K562 (cell line): ENCODE measurements around the gene CGNL1. TPM values are rescaled to one million over a fixed set of nuclear protein-coding genes. Genes with fewer than 3 reads are reported as not detected.

Experiments
- ATAC-seq: fragments of 200-7000 bp; cut with Tn5 transposase; 3 replicates; pipeline ENCODE4 v1.9.1; 2020; ENCODE audit warnings: moderate library complexity
- BruUV-seq: library from RNA; stranded (reverse); fragments of 400-500 nt; replicated peaks from 2 replicates; lab custom pipeline; 2021; lab: Mats Ljungman, UMichigan
- CTCF ChIA-PET: fragments of 300-600 bp; formaldehyde crosslinking; extraction: SDS; loops from one replicate; lab custom pipeline; 2021; ENCODE audit warnings: low intra/inter-chr PET ratio; lab: Yijun Ruan, JAX
- POLR2A ChIA-PET: fragments of 300-600, 350-650 bp; sonication (Branson Sonifier 250); formaldehyde crosslinking; extraction: SDS; loops from one replicate; lab custom pipeline; 2021; ENCODE audit warnings: antibody characterized with exemption, inconsistent platforms; lab: Yijun Ruan, JAX
- DNase-seq, 4 experiments: peaks; one replicate each; pipeline versions ENCODE4 v3.0.0 to v3.0.0-alpha.2; 2011 to 2018; ENCODE audit warnings: low spot score in 3 of 4, mixed read lengths in 3 of 4; ENCODE audit errors: extremely low read depth in 1 of 4
- FAIRE-seq: peaks from 2 replicates; lab custom pipeline; 2011; peaks lifted over from hg19 to GRCh38; lab: Jason Lieb, UNC
- H2AFZ ChIP-seq: 2 replicates; pipeline ENCODE4 v1.6.0; 2011; ENCODE audit warnings: low read depth, low read length, control low read depth, inconsistent platforms
- H3K27ac ChIP-seq: fragments of 200-600 bp; 3 replicates; pipeline ENCODE4 v1.8.0; 2011; ENCODE audit warnings: low read depth, mild to moderate bottlenecking, control low read depth, inconsistent platforms, low read length, moderate library complexity, mixed read lengths; ENCODE audit errors: extremely low read depth
- H3K27me3 ChIP-seq, 2 experiments: fragments of 300-600 bp in 1 of 2; 2 replicates in 1 of 2; 3 replicates in 1 of 2; pipeline versions ENCODE4 v1.6.0 to v1.8.0; 2011; ENCODE audit warnings: inconsistent platforms in 2 of 2, low read length in 2 of 2, mild to moderate bottlenecking in 1 of 2, mixed read lengths in 1 of 2, moderate library complexity in 1 of 2; ENCODE audit not compliant: control insufficient read depth in 2 of 2, insufficient read depth in 2 of 2
- H3K36me3 ChIP-seq: fragments of 300-600 bp; 3 replicates; pipeline ENCODE4 v1.8.0; 2011; ENCODE audit warnings: mild to moderate bottlenecking, low read length, inconsistent platforms; ENCODE audit not compliant: control insufficient read depth, insufficient read depth
- H3K4me1 ChIP-seq, 2 experiments: fragments of 200-600 bp in 1 of 2; replicated peaks in 1 of 2; 2 replicates in 1 of 2; 3 replicates in 1 of 2; pipeline versions ENCODE4 v1.5.1 to v1.8.0; 2011; ENCODE audit warnings: inconsistent platforms in 2 of 2, low read length in 2 of 2, mild to moderate bottlenecking in 1 of 2, mixed read lengths in 1 of 2, moderate library complexity in 1 of 2; ENCODE audit not compliant: control insufficient read depth in 2 of 2, insufficient read depth in 2 of 2
- H3K4me2 ChIP-seq: 2 replicates; pipeline ENCODE4 v1.6.1; 2011; ENCODE audit warnings: low read length, control low read depth, inconsistent platforms, mixed read lengths; ENCODE audit not compliant: insufficient read depth
- H3K4me3 ChIP-seq: fragments of 200-600 bp; sonication (generic), shearing (Covaris generic); 2 replicates; pipeline ENCODE4 v1.5.1; 2016; ENCODE audit warnings: control low read depth, inconsistent platforms
- H3K79me2 ChIP-seq: fragments of 200-600 bp; 3 replicates; pipeline ENCODE4 v1.8.0; 2011; ENCODE audit warnings: low read length, inconsistent platforms; ENCODE audit not compliant: control insufficient read depth, insufficient read depth
- H3K9ac ChIP-seq, 2 experiments: 2 replicates each; pipeline versions ENCODE4 v1.6.0 to v1.6.1; 2011; ENCODE audit warnings: low read depth in 2 of 2, low read length in 2 of 2, control low read depth in 1 of 2, inconsistent platforms in 1 of 2, mild to moderate bottlenecking in 1 of 2, mixed read lengths in 1 of 2; ENCODE audit not compliant: insufficient read depth in 1 of 2
- H3K9me1 ChIP-seq: one replicate; pipeline ENCODE4 v1.6.0; 2011; ENCODE audit warnings: inconsistent platforms, mild to moderate bottlenecking, low read length, moderate library complexity; ENCODE audit not compliant: control insufficient read depth, insufficient read depth
- H3K9me3 ChIP-seq: replicated peaks from 2 replicates; pipeline ENCODE4 v1.5.1; 2011; ENCODE audit warnings: low read depth, low read length, inconsistent platforms; ENCODE audit not compliant: control insufficient read depth, insufficient read depth
- H4K20me1 ChIP-seq: replicated peaks from 2 replicates; pipeline ENCODE4 v1.6.1; 2011; ENCODE audit warnings: low read length, inconsistent platforms, mixed read lengths; ENCODE audit not compliant: control insufficient read depth, insufficient read depth
- ATF3 ChIP-seq, 2 experiments: fragments of 450-650 bp in 1 of 2; sonication (generic) in 1 of 2; formaldehyde crosslinking in 1 of 2; IDR thresholded peaks in 1 of 2; conservative IDR thresholded peaks in 1 of 2; 2 replicates each; pipeline versions ENCODE4 v1.6.1 to v1.8.1; 2016 to 2023; ENCODE audit warnings: mild to moderate bottlenecking in 2 of 2, moderate library complexity in 2 of 2, inconsistent platforms in 1 of 2, missing genetic modification reagents in 1 of 2
- ATF7 ChIP-seq: fragments of 450-650 bp; IDR thresholded peaks from 2 replicates; pipeline ENCODE4 v1.7.1; 2014; ENCODE audit warnings: mild to moderate bottlenecking, moderate library complexity
- CREM ChIP-seq: IDR thresholded peaks from 2 replicates; pipeline ENCODE4 v1.6.1; 2014; ENCODE audit warnings: antibody characterized with exemption, low read depth
- HBP1 ChIP-seq: fragments of 450-650 bp; formaldehyde crosslinking; IDR thresholded peaks from 2 replicates; pipeline ENCODE4 v1.4.0; 2022; ENCODE audit warnings: missing genetic modification characterization
- TSHZ1 ChIP-seq: fragments of 250-450 bp; sonication (Bioruptor Pico); IDR thresholded peaks from 2 replicates; pipeline ENCODE4 v1.4.0; 2020; ENCODE audit warnings: mild to moderate bottlenecking, moderate library complexity
- WGBS: fragments of 100-300 bp; shearing (Covaris generic); methylation state at CpG from one replicate; pipeline ENCODE4 v1.1.6; 2016; ENCODE audit warnings: low coverage, mixed read lengths; ENCODE audit not compliant: insufficient coverage; ENCODE audit errors: missing lambda C conversion rate; 5-methylcytosine and 5-hydroxymethylcytosine counted together
- in situ Hi-C: fragments of 300-500 bp; cut with MboI; formaldehyde crosslinking; loops from 4 replicates; pipeline ENCODE4 v1.15.0; 2018; ENCODE audit warnings: inconsistent platforms, mixed read lengths
- intact Hi-C: fragments of 100-400 bp; cut with micrococcal nuclease; formaldehyde crosslinking; loops from 2 replicates; pipeline ENCODE4 v1.14.2; 2022
- polyA plus RNA-seq, 8 experiments: library from polyadenylated mRNA; depleted of rRNA in 4 of 8; stranded (reverse) in 5 of 8; unstranded in 3 of 8; fragments of >200 nt; fragmentation: Nextera tagmentation in 2 of 8; fragmentation: Illumina TruSeq in 1 of 8; extraction: Ambion mirVana in 2 of 8; extraction: Trizol in 1 of 8; gene quantifications; 2 replicates each; pipeline versions ENCODE4 v1.2.1 to v1.2.3, GENCODE V29; 2011 to 2014; ENCODE audit warnings: inconsistent platforms in 1 of 8, missing spikeins in 1 of 8
- total RNA-seq, 7 experiments: library from RNA; depleted of rRNA in 6 of 7; stranded (reverse); fragments of >200 nt in 6 of 7; fragmentation: Illumina TruSeq in 2 of 7; extraction: Trizol in 2 of 7; gene quantifications; 2 replicates each; pipeline versions ENCODE4 v1.2.1 to v1.2.3, GENCODE V29; 2011 to 2021; ENCODE audit warnings: low replicate concordance in 1 of 7

The CGNL1 gene
- total and polyA plus RNA-seq, 9 of the 15 experiments (the other 6 are each of a cell fraction or from before 2014, with no cell fraction given) = 0.01 to 0.07 TPM; not detected in 7

DNA sequence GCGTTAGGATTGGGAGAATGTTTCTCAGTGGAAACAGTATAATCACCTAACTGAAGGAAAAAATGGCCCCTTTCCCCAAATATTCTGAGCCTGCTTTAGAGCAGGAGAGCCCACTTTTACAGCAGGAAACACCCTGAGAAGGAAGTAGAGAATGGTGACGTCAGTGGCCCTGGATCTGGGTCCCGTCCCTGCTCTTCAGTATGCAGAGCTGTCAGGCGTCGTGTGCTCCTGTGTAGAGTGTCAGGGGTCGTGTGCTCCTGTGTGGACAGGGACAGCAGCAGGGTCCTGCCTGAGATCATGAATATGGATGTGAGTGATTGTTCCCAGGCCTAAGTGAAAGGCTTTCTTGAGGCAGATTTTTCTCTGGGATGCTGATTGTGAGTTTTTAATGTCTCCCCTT, 45.2 kb downstream of the CGNL1 start:
- no peaks in the 10 kb centered on the region for H3K9me3 ChIP-seq
- no peak overlapping the region for H3K4me3 ChIP-seq
- no peaks in the 10 kb centered on the region for H3K36me3 ChIP-seq
- H3K27ac ChIP-seq = no peak overlapping the region
- no peaks in the 10 kb centered on the region for H4K20me1 ChIP-seq
- no peaks in the 10 kb centered on the region for H3K9me1 ChIP-seq
- FAIRE-seq (no peak), ATAC-seq (no peak), DNase-seq (no peak)
- no peak overlapping the region for H3K4me2 ChIP-seq
- H3K79me2 ChIP-seq = no peaks in the 10 kb centered on the region
- no peak for TF ChIP-seq TSHZ1 (CRISPR knock-in tag)
- 0 out of 2 replicates have a peak, but pooled peaks have one; percentile 12 for TF ChIP-seq CREM
- peak; percentile 17; the same call in 1 of the 2 replicates for TF ChIP-seq ATF7
- 0 out of 2 replicates have a peak, but pooled peaks have one; percentile 20 for TF ChIP-seq ATF3 (IDR thresholded peaks at IDR 0.05)
- no peak for TF ChIP-seq ATF3 (CRISPR knock-in tag; conservative IDR thresholded peaks at IDR 0.05)
- no peak for TF ChIP-seq HBP1 (CRISPR knock-in tag)
- intact Hi-C loops (no loop called here), in situ Hi-C loops (no loop called here)
- CTCF ChIA-PET = no interaction called here
- no peaks in the 10 kb centered on the region; a peak in 1 of 5 replicates for H3K4me1 ChIP-seq
- no peak overlapping the region for H2AFZ ChIP-seq
- WGBS = 0% methylated on average over 6 of the region's 6 CpGs
- BruUV-seq = no TSS peak
- peaks cover 18 to 30% of the 10 kb centered on the region in 2 experiments; a peak in 4 of 5 replicates for H3K27me3 ChIP-seq
- POLR2A ChIA-PET = no interaction called here
- no peak overlapping the region for H3K9ac ChIP-seq
